H9 (cell line): ENCODE results near the gene ZNF200. TPM values are rescaled to one million over a fixed set of nuclear protein-coding genes. Genes with fewer than 3 reads are reported as not detected.

ENCODE experiments used
- DNase-seq: peaks from one replicate; pipeline ENCODE4 v3.0.0-alpha.2; 2017
- H2AFZ ChIP-seq: one replicate; pipeline ENCODE4 v1.6.1; 2013; ENCODE audit warnings: mild to moderate bottlenecking, low read length, control low read depth, moderate library complexity
- H2AK5ac ChIP-seq: 2 replicates; pipeline ENCODE4 v1.6.1; 2013; ENCODE audit warnings: low read length, control low read depth, mixed read lengths; ENCODE audit not compliant: insufficient read length
- H2BK120ac ChIP-seq: one replicate; pipeline ENCODE4 v1.6.1; 2013; ENCODE audit warnings: low read depth, mild to moderate bottlenecking, low read length, control low read depth, inconsistent platforms; ENCODE audit not compliant: poor library complexity, severe bottlenecking
- H2BK12ac ChIP-seq: 2 replicates; pipeline ENCODE4 v1.6.1; 2013; ENCODE audit warnings: low read length, control low read depth, mixed read lengths, low read depth; ENCODE audit not compliant: insufficient read length
- H2BK15ac ChIP-seq: 2 replicates; pipeline ENCODE4 v1.6.1; 2013; ENCODE audit warnings: low read depth, low read length, control low read depth
- H2BK20ac ChIP-seq: one replicate; pipeline ENCODE4 v1.6.1; 2013; ENCODE audit warnings: low read depth, mild to moderate bottlenecking, low read length, control low read depth, inconsistent platforms; ENCODE audit not compliant: poor library complexity, severe bottlenecking
- H2BK5ac ChIP-seq: 2 replicates; pipeline ENCODE4 v1.6.1; 2013; ENCODE audit warnings: low read length, control low read depth, mixed read lengths; ENCODE audit not compliant: insufficient read length
- H3K14ac ChIP-seq: 2 replicates; pipeline ENCODE4 v1.6.1; 2013; ENCODE audit warnings: low read length, control low read depth; ENCODE audit not compliant: insufficient read depth
- H3K18ac ChIP-seq: 2 replicates; pipeline ENCODE4 v1.6.1; 2013; ENCODE audit warnings: low read depth, mild to moderate bottlenecking, mixed read lengths, low read length, control low read depth; ENCODE audit not compliant: insufficient read length
- H3K23ac ChIP-seq: 2 replicates; pipeline ENCODE4 v1.6.1; 2013; ENCODE audit warnings: low read length, control low read depth, mixed read lengths, low read depth; ENCODE audit not compliant: insufficient read length
- H3K23me2 ChIP-seq: 2 replicates; pipeline ENCODE4 v1.6.1; 2013; ENCODE audit warnings: low read depth, mild to moderate bottlenecking, mixed read lengths, low read length, control low read depth; ENCODE audit not compliant: insufficient read length, poor library complexity, severe bottlenecking
- H3K27ac ChIP-seq: 2 replicates; pipeline ENCODE4 v1.5.1; 2013; ENCODE audit warnings: low read length, control low read depth, mixed read lengths, low read depth; ENCODE audit not compliant: insufficient read length
- H3K27me3 ChIP-seq: 2 replicates; pipeline ENCODE4 v1.6.1; 2013; ENCODE audit warnings: low read length, control low read depth, inconsistent platforms; ENCODE audit not compliant: insufficient read depth
- H3K4ac ChIP-seq: 2 replicates; pipeline ENCODE4 v1.6.1; 2013; ENCODE audit warnings: low read depth, mild to moderate bottlenecking, control low read depth, inconsistent platforms, low read length, moderate library complexity
- H3K4me1 ChIP-seq: 2 replicates; pipeline ENCODE4 v1.6.1; 2013; ENCODE audit warnings: low read length, control low read depth, inconsistent platforms; ENCODE audit not compliant: insufficient read depth
- H3K4me2 ChIP-seq: 2 replicates; pipeline ENCODE4 v1.6.1; 2013; ENCODE audit warnings: low read length, control low read depth, mixed read lengths; ENCODE audit not compliant: insufficient read length, insufficient read depth
- H3K56ac ChIP-seq: 2 replicates; pipeline ENCODE4 v1.6.1; 2013; ENCODE audit warnings: low read depth, mild to moderate bottlenecking, mixed read lengths, low read length, control low read depth; ENCODE audit not compliant: insufficient read length
- H3K79me1 ChIP-seq: 2 replicates; pipeline ENCODE4 v1.6.1; 2013; ENCODE audit warnings: low read depth, mild to moderate bottlenecking, moderate library complexity, low read length, control low read depth, inconsistent platforms; ENCODE audit not compliant: insufficient read depth, poor library complexity, severe bottlenecking
- H3K79me2 ChIP-seq: 2 replicates; pipeline ENCODE4 v1.6.1; 2013; ENCODE audit warnings: low read length, control low read depth, inconsistent platforms; ENCODE audit not compliant: insufficient read depth
- H3K9ac ChIP-seq: 2 replicates; pipeline ENCODE4 v1.6.1; 2013; ENCODE audit warnings: low read length, control low read depth, mixed read lengths; ENCODE audit not compliant: insufficient read length; ENCODE audit errors: extremely low read depth
- H3K9me3 ChIP-seq: one replicate; pipeline ENCODE4 v1.6.1; 2013; ENCODE audit warnings: low read depth, low read length, inconsistent platforms; ENCODE audit not compliant: control insufficient read depth
- H3T11ph ChIP-seq: one replicate; pipeline ENCODE4 v1.6.1; 2013; ENCODE audit warnings: mild to moderate bottlenecking, low read length, control low read depth, inconsistent platforms
- H4K20me1 ChIP-seq: one replicate; pipeline ENCODE4 v1.6.1; 2013; ENCODE audit not compliant: control insufficient read depth, insufficient read length, insufficient read depth
- H4K5ac ChIP-seq: 2 replicates; pipeline ENCODE4 v1.6.1; 2013; ENCODE audit warnings: low read depth, mild to moderate bottlenecking, mixed read lengths, low read length, control low read depth; ENCODE audit not compliant: insufficient read length
- H4K8ac ChIP-seq: replicated peaks from 2 replicates; pipeline ENCODE4 v1.6.1; 2013; ENCODE audit warnings: low read length, control low read depth, mixed read lengths, low read depth; ENCODE audit not compliant: insufficient read length
- H4K91ac ChIP-seq: 2 replicates; pipeline ENCODE4 v1.6.1; 2013; ENCODE audit warnings: low read depth, mild to moderate bottlenecking, moderate library complexity, mixed read lengths, low read length, control low read depth; ENCODE audit not compliant: insufficient read length
- H3K27ac Mint-ChIP-seq, 3 experiments: 2 replicates in 2 of 3; 3 replicates in 1 of 3; pipeline ENCODE4 v1.8.0; 2020 to 2021; ENCODE audit warnings: mixed read lengths in 3 of 3, mild to moderate bottlenecking in 1 of 3, moderate library complexity in 1 of 3
- H3K27me3 Mint-ChIP-seq: 2 replicates; pipeline ENCODE4 v1.8.0; 2021; ENCODE audit warnings: low read depth, mild to moderate bottlenecking, moderate library complexity, mixed read lengths
- H3K36me3 Mint-ChIP-seq, 3 experiments: 2 replicates in 2 of 3; 3 replicates in 1 of 3; pipeline ENCODE4 v1.8.0; 2020 to 2021; ENCODE audit warnings: low read depth in 3 of 3, mixed read lengths in 3 of 3; ENCODE audit not compliant: insufficient read depth in 1 of 3
- H3K4me1 Mint-ChIP-seq, 2 experiments: 2 replicates each; pipeline ENCODE4 v1.8.0; 2020; ENCODE audit warnings: mixed read lengths in 2 of 2
- H3K4me3 Mint-ChIP-seq, 2 experiments: 2 replicates in 1 of 2; 3 replicates in 1 of 2; pipeline ENCODE4 v1.8.0; 2020 to 2021; ENCODE audit warnings: mild to moderate bottlenecking in 2 of 2, mixed read lengths in 2 of 2, moderate library complexity in 1 of 2
- H3K9me3 Mint-ChIP-seq, 2 experiments: 2 replicates in 1 of 2; 3 replicates in 1 of 2; pipeline ENCODE4 v1.8.0; 2020; ENCODE audit warnings: mild to moderate bottlenecking in 2 of 2, mixed read lengths in 2 of 2, moderate library complexity in 1 of 2
- WGBS: extraction: QIAGEN DNeasy Blood & Tissue Kit; methylation state at CpG from one replicate; pipeline ENCODE4 v1.1.7; 2013; ENCODE audit warnings: missing lambda C conversion rate, low lambda C conversion rate, mixed read lengths; ENCODE audit not compliant: insufficient read length; ENCODE audit errors: extremely low coverage; 5-methylcytosine and 5-hydroxymethylcytosine counted together
- total RNA-seq: library from RNA; stranded (reverse); gene quantifications from 2 replicates; pipeline ENCODE4 v1.2.1, GENCODE V29; 2021
- TF ChIP-seq, protein P1 (sequence below): fragments of 200-600 bp; sonication (generic); conservative IDR thresholded peaks from 3 replicates; pipeline ENCODE4 v1.8.0; 2021; ENCODE audit warnings: antibody characterized with exemption, mild to moderate bottlenecking

Gene ZNF200
- total RNA-seq, 1 experiment from 2014 or later = 14.9 TPM

DNA sequence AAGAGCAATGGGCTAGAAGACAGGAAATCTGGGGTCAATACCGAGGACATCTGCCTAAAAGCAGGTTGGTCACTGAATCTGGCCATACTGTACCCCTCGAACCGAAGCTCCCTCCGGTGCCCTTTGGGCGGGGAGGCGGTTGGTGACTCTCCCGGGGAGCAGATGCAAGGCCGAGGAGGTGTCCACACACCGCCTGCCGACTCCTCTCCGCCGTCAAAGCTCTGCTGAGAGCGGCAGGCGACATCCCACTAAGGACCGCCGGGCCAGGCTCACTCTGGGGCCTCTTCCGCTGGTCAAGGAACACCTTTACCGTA, 458 bp downstream of the ZNF200 start:
- Histone ChIP-seq H3K4ac (no peak overlapping the region), H2BK5ac (no peak overlapping the region), H3K14ac (peak overlapping the region; percentile 74), H3K9me3 (peaks cover 8% of the 10 kb centered on the region), H2BK20ac (no peak overlapping the region), H3K18ac (peak overlapping the region; percentile 18), H3K79me1 (peaks cover 3% of the 10 kb centered on the region), H4K91ac (no peak overlapping the region), H3K4me1 (no peaks in the 10 kb centered on the region), H2BK120ac (no peak overlapping the region), H4K5ac (no peak overlapping the region), H2AFZ (no peak overlapping the region), H3K23ac (no peak overlapping the region), H3K9ac (peak overlapping the region; percentile 79), H3K79me2 (no peaks in the 10 kb centered on the region), H2BK12ac (no peak overlapping the region), H3K56ac (no peak overlapping the region), H3K27me3 (no peaks in the 10 kb centered on the region), H4K8ac (no peak overlapping the region), H3T11ph (no peak overlapping the region), H2BK15ac (no peak overlapping the region), H2AK5ac (no peak overlapping the region), H3K27ac (no peak overlapping the region), H3K23me2 (no peaks in the 10 kb centered on the region), H3K4me2 (peak overlapping the region; percentile 84), H4K20me1 (no peaks in the 10 kb centered on the region)
- Mint-ChIP-seq H3K36me3 (peaks cover 36 to 46% (median 41%) of the 10 kb centered on the region in 3 experiments), H3K4me1 (peaks cover 10 to 13% of the 10 kb centered on the region in 2 experiments), H3K4me3 (peak overlapping the region; percentile 91 to 92), H3K27me3 (no peaks in the 10 kb centered on the region), H3K9me3 (peaks cover 39 to 42% of the 10 kb centered on the region in 2 experiments), H3K27ac (peak overlapping the region in 1 of 3 experiments; percentile 83; a peak in 1 of 7 replicates)
- no peak for DNase-seq
- no CpG with 5 or more reads among the region's 18 CpGs for WGBS
- TF ChIP-seq, protein P1, sequence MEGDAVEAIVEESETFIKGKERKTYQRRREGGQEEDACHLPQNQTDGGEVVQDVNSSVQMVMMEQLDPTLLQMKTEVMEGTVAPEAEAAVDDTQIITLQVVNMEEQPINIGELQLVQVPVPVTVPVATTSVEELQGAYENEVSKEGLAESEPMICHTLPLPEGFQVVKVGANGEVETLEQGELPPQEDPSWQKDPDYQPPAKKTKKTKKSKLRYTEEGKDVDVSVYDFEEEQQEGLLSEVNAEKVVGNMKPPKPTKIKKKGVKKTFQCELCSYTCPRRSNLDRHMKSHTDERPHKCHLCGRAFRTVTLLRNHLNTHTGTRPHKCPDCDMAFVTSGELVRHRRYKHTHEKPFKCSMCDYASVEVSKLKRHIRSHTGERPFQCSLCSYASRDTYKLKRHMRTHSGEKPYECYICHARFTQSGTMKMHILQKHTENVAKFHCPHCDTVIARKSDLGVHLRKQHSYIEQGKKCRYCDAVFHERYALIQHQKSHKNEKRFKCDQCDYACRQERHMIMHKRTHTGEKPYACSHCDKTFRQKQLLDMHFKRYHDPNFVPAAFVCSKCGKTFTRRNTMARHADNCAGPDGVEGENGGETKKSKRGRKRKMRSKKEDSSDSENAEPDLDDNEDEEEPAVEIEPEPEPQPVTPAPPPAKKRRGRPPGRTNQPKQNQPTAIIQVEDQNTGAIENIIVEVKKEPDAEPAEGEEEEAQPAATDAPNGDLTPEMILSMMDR = no peak
